CD4-positive, alpha-beta T cell treated with Interleukin-6 for 4 hours (primary cell): Measurements from ENCODE around the gene DUSP28.

ENCODE experiments used
- DNase-seq: peaks from one replicate; pipeline ENCODE4 v3.0.0-alpha.2; 2020; ENCODE audit warnings: mixed read lengths

Gene DUSP28

GRCh38 chr2:240573516-240574385 lies 13.6 kb downstream of the DUSP28 start:
- DNase-seq = no peak

DNA sequence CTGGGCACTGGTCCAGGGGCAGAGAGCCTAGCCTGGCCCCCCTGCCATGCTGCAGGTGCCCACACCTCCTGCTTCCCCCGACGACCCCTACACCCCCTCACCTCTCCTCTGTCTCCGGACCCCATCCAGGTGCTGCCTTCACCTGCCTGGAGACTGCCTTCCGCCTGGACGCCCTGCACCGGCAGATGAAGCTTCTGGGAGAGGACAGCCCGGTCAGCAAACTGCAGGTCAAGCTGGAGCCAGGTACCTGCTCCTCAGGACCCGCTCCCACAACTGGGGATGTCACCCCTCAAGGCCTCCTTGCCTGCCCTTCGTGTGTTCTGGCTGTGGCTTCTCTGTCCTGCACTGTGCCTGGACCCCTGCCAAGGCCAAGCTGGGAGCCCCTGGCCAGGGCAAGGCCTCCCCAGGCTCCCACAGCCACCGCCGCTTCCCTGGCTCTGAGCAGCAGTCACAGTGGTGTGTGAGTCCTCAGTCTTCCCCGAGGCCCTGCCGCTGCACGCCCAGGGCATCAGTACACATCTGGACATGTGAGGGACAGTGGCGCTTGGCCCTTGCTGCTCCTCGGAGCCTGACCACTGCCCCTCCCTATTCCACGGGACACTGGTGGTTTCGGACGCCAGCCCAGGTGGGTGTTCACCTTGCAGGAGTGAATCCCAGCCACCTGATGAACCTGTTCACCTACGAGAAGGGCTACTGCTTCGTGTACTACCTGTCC lies 14.4 kb downstream of the DUSP28 start:
- no peak for DNase-seq

DNA sequence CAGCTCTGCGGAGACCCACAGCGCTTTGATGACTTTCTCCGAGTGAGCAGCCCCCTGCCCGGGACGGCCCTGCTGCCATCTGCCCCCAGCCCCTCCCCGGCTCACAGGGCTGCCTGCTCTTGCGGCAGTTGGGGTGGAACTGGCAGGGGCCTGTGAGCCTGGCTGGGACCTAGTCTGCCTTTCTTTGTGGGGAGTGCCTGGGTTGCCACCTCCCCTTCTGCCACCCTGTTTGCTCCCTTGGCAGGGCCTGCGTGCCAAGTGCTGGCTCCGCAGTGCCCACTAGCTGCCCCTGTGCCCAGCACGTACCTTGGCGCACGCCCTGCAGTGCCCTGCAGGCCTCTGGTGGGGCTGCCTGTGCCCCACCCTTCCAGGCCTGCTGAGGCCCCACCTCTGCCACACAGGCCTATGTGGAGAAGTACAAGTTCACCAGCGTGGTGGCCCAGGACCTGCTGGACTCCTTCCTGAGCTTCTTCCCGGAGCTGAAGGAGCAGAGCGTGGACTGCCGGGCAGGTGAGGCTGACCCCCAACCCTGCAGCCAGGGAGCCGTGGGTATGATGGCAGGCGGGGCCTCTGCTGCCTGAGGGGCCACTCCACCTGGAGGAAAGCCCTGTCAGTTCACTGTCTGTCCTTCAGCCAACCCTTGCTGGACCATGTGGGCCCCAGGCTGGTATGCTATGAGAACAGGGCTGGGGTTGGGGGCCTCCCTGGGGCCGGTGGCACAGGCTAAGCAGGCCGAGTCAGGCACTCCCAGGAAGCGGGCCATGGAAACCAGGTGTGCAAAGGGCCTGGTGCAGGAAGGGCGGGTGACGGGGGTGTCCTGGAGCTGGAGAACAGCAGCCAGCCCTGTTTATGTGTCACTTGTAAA lies 15.2 kb downstream of the DUSP28 start:
- no peak for DNase-seq

GRCh38 chr2:240576036-240576435 lies 15.9 kb downstream of the DUSP28 start:
- DNase-seq = no peak

DNA sequence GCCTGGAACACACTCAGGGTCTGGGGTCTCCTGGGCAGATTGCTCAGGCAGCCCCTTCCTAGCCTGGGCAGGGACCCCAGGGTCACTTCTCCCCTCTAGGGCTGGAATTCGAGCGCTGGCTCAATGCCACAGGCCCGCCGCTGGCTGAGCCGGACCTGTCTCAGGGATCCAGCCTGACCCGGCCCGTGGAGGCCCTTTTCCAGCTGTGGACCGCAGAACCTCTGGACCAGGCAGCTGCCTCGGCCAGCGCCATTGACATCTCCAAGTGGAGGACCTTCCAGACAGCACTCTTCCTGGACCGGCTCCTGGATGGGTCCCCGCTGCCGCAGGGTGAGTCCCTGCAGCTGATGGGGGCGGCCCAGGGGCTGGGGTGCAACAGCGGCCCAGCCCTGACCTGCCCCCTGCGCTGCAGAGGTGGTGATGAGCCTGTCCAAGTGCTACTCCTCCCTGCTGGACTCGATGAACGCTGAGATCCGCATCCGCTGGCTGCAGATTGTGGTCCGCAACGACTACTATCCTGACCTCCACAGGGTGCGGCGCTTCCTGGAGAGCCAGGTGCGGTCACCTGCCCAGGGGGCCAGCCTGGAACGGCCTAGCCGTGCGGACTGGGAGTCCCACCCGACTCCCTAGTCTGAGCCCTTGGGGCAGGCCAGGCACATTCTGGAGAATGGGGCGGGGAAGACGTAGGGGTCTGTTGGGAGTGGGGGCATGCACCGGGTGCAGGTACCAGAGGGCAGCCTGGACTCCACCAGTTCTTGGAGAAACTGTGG lies 16.5 kb downstream of the DUSP28 start:
- no peak for DNase-seq

- DNase-seq = no peak
Measured at GRCh38 chr2:240577281-240578109, 17.3 kb downstream of the DUSP28 start.

- DNase-seq = no peak
Measured at GRCh38 chr2:240578110-240578450, 17.9 kb downstream of the DUSP28 start.

GRCh38 chr2:240578488-240578887 lies 18.3 kb downstream of the DUSP28 start:
- no peak for DNase-seq

- DNase-seq = no peak
Measured at GRCh38 chr2:240579071-240579762, 19.1 kb downstream of the DUSP28 start.

GRCh38 chr2:240579771-240580614 lies 19.8 kb downstream of the DUSP28 start:
- DNase-seq = peak; percentile 86

DNA sequence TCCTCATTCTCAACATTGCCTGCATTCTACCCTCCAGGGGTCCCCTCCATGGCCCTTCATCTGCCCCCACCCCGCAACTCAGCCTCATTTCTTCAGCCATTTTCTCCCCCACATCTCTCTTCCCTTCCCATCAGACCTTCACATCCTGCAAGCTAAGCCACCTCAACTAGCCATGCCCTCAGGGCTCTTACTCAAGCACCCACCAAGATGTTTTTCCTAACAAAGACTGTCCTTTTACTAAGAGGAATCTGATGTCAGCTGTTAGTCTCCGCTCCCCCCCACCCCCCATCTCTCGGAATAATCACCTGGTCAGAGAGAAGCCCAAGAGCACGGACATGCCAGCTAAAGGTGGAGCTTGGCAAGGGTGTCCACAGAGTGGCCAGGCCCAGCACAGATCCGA lies 21.7 kb downstream of the DUSP28 start:
- no peak for DNase-seq

GRCh38 chr2:240582781-240583180 lies 22.6 kb downstream of the DUSP28 start:
- no peak for DNase-seq

- no peak for DNase-seq
Measured at GRCh38 chr2:240583774-240584173, 23.6 kb downstream of the DUSP28 start.

- no peak for DNase-seq
Measured at GRCh38 chr2:240584486-240585031, 24.4 kb downstream of the DUSP28 start.

GRCh38 chr2:240585101-240585500 lies 24.9 kb downstream of the DUSP28 start:
- DNase-seq = no peak

DNA sequence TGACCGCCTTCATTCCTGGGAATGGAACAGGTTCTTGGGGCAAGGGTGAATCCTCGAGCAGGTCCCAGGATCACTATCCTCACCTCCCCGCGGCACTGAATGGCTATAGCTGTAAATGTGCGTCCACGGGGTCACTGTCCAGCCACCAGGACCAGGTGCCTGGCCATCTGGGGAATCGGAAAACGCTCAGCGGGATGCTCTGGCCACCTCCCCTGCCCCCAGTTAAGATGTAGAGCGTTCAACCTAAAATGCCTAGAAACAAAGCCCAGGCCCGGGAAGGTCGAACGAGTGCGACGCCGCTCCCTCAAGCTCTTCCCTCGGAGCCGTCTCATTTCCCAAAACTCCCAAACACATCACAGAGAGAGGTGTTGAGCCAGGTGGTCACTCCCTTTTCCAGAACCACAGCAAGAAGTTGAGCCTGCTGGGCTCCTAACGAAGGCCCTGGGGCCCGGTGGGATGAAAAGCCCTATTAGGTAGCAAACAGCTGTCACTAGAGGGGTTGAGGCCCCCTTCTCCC lies 25.6 kb downstream of the DUSP28 start:
- no peak for DNase-seq

- peak; percentile 97 for DNase-seq
Measured at GRCh38 chr2:240586198-240586918, 26.2 kb downstream of the DUSP28 start, which contains the start of gene CAPN10. Gene CAPN10 (plus strand): TSS chr2:240586734. CDS start chr2:240586912, 178 bp downstream.
